HG03457 (cell line): ENCODE measurements around the gene TNFRSF18.
"Not testable (repeated sequence)": the region's sequence is repeated elsewhere in the genome, so short reads cannot be mapped to it uniquely, and the experiment has no call there.

ENCODE experiments used
- ATAC-seq: cut with Tn5 transposase; IDR thresholded peaks from one replicate; pipeline ENCODE4 v1.9.1; 2021; ENCODE audit warnings: moderate number of reproducible peaks; ENCODE audit not compliant: unreplicated experiment

TNFRSF18 gene

GRCh38 chr1:1206376-1206965, at the start of gene TNFRSF18:
Gene TNFRSF18 (minus strand): TSS chr1:1206592. CDS start chr1:1206571, 21 bp downstream.
- ATAC-seq: no peak

- ATAC-seq: no peak
Measured at GRCh38 chr1:1255611-1256010, 49.2 kb upstream of the TNFRSF18 start.

GRCh38 chr1:1255078-1255477, 48.7 kb upstream of the TNFRSF18 start:
- ATAC-seq: no peak

- ATAC-seq: no peak
Measured at GRCh38 chr1:1254667-1254998, 48.2 kb upstream of the TNFRSF18 start.

GRCh38 chr1:1253972-1254666, 47.7 kb upstream of the TNFRSF18 start:
- no peak for ATAC-seq

- no peak for ATAC-seq
Measured at GRCh38 chr1:1253314-1253713, 46.9 kb upstream of the TNFRSF18 start.

GRCh38 chr1:1250786-1251284, 44.4 kb upstream of the TNFRSF18 start:
- ATAC-seq: no peak

- not testable (repeated sequence) for ATAC-seq
Measured at GRCh38 chr1:1248009-1248913, 41.9 kb upstream of the TNFRSF18 start.

- no peak for ATAC-seq
Measured at GRCh38 chr1:1247341-1247913, 41.0 kb upstream of the TNFRSF18 start.

- ATAC-seq: no peak
Measured at GRCh38 chr1:1246577-1247340, 40.4 kb upstream of the TNFRSF18 start, which contains the start of gene C1QTNF12. Gene C1QTNF12 (minus strand): TSS chr1:1246722. CDS start chr1:1246690, 32 bp downstream.

GRCh38 chr1:1245817-1246576, 39.6 kb upstream of the TNFRSF18 start:
- no peak for ATAC-seq

- no peak for ATAC-seq
Measured at GRCh38 chr1:1245178-1245816, 38.9 kb upstream of the TNFRSF18 start.

GRCh38 chr1:1244192-1244811, 37.9 kb upstream of the TNFRSF18 start:
- ATAC-seq: no peak

- ATAC-seq: no peak
Measured at GRCh38 chr1:1243807-1244191, 37.4 kb upstream of the TNFRSF18 start.

- ATAC-seq: no peak
Measured at GRCh38 chr1:1243266-1243660, 36.9 kb upstream of the TNFRSF18 start.

- no peak for ATAC-seq
Measured at GRCh38 chr1:1242461-1243265, 36.3 kb upstream of the TNFRSF18 start.

GRCh38 chr1:1241588-1242219, 35.3 kb upstream of the TNFRSF18 start:
- ATAC-seq: no peak
